SJCRH30 (cell line): ENCODE results near the gene HDGFL2. TPM values are rescaled to one million over a fixed set of nuclear protein-coding genes. Genes with fewer than 3 reads are reported as not detected.
A peak's percentile ranks its signal among the peaks of the same experiment; 100 is the strongest.

Experiments
- DNase-seq, 2 experiments: peaks; one replicate each; pipeline ENCODE4 v3.0.0-alpha.2; 2015 to 2020
- H3K27ac ChIP-seq: fragments of 250-450 bp; sonication (Bioruptor Pico); 2 replicates; pipeline ENCODE4 v1.5.1; 2020; ENCODE audit warnings: mild to moderate bottlenecking, moderate library complexity
- H3K27me3 ChIP-seq: fragments of 250-450 bp; sonication (Bioruptor Pico); 2 replicates; pipeline ENCODE4 v1.5.1; 2020; ENCODE audit warnings: mild to moderate bottlenecking, moderate library complexity
- H3K36me3 ChIP-seq: fragments of 250-450 bp; sonication (Bioruptor Pico); 2 replicates; pipeline ENCODE4 v1.5.1; 2020; ENCODE audit warnings: mild to moderate bottlenecking, moderate library complexity
- H3K4me1 ChIP-seq: fragments of 250-450 bp; sonication (Bioruptor Pico); 2 replicates; pipeline ENCODE4 v1.5.1; 2020; ENCODE audit warnings: mild to moderate bottlenecking, moderate library complexity
- H3K4me3 ChIP-seq: fragments of 250-450 bp; sonication (Bioruptor Pico); 2 replicates; pipeline ENCODE4 v1.5.1; 2020; ENCODE audit warnings: mild to moderate bottlenecking, moderate library complexity
- H3K9me3 ChIP-seq: fragments of 250-450 bp; sonication (Bioruptor Pico); replicated peaks from 2 replicates; pipeline ENCODE4 v1.5.1; 2020; ENCODE audit warnings: mild to moderate bottlenecking, moderate library complexity
- total RNA-seq: library from RNA; depleted of rRNA; stranded (reverse); fragments of >200 nt; shearing (Covaris generic); gene quantifications from 2 replicates; pipeline ENCODE4 v1.2.3, GENCODE V29; 2014; rRNA removed

HDGFL2 gene
- total RNA-seq, result 61.5 and 64.4 TPM in 2 replicates

- Histone ChIP-seq H3K27me3 (no peaks in the 10 kb centered on the region), H3K4me1 (no peaks in the 10 kb centered on the region), H3K9me3 (no peaks in the 10 kb centered on the region), H3K27ac (peak within 1 kb of the TSS; percentile 33), H3K36me3 (peaks cover 5% of the 10 kb centered on the region; the same call in 1 of the 2 replicates), H3K4me3 (peak within 1 kb of the TSS; percentile 59)
- no peak for DNase-seq
Measured at GRCh38 chr19:4472174-4472974, at the start of gene HDGFL2. TSS of gene HDGFL2 (plus strand) at chr19:4472297. CDS start at chr19:4472351, 54 bp downstream.

DNA sequence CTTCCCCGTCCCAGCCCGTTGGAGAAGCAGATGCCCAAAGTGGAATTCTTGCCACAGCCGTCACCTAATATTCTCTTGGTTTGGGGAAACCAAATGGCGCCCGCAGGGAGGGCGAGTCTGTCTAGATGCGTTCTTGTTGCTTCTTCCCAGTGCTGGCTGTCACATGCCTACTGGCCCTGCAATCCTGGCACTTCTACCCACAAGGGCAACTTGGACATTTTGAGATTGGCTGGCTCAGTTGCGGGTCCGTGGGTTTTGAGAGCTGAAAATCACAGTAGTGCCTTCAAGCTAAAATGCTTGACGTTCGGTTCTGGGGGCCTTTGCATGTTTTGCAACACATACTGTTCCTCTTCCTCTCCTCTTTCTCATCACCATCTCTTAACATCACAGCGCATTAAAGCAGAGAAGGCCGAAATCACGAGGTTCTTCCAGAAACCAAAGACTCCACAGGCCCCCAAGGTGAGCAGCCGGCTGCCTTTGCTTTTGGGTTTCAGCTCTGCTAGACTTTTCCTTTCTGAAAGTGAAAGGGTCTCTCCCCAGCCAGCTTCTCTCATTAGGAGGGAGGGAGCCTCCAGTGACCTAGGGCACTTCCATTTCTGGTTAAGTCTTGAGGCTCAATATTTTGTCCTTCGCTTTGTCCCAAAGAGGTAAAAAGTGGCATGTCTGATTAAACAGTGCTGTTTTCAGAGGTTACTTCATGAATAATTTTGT is 48.5 kb upstream of the HDGFL2 start:
- no peaks in the 10 kb centered on the region for H3K4me1 ChIP-seq
- DNase-seq, result no peak
- no peak overlapping the region for H3K27ac ChIP-seq
- no peaks in the 10 kb centered on the region for H3K9me3 ChIP-seq
- H3K36me3 ChIP-seq, result peaks cover 63% of the 10 kb centered on the region
- H3K4me3 ChIP-seq, result no peak overlapping the region
- no peaks in the 10 kb centered on the region for H3K27me3 ChIP-seq

DNA sequence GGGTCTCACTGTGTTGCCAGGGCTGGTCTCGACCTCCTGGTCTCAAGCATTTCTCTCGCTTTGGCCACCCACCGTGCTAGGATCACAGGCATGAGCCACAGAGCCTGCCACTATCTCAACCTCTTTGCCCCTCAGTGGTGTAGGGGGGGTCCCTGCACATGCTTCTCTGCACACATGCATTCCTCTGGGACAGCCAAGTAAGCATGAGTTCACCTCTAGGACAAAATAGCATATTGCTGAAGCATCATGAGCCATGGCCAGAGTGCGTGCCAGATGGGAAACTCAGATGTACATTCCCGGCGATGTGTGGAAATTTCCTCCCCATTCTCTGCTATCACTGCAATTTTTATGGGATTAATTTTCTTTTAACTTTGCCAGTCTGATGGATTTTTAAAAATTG is 46.6 kb upstream of the HDGFL2 start:
- H3K4me1 ChIP-seq, result no peaks in the 10 kb centered on the region
- no peaks in the 10 kb centered on the region for H3K9me3 ChIP-seq
- no peak overlapping the region for H3K27ac ChIP-seq
- H3K27me3 ChIP-seq, result no peaks in the 10 kb centered on the region
- no peak overlapping the region for H3K4me3 ChIP-seq
- peaks cover 77% of the 10 kb centered on the region for H3K36me3 ChIP-seq
- no peak for DNase-seq

GRCh38 chr19:4428326-4428975 is 43.6 kb upstream of the HDGFL2 start:
- peaks cover 77% of the 10 kb centered on the region for H3K36me3 ChIP-seq
- no peaks in the 10 kb centered on the region for H3K27me3 ChIP-seq
- H3K27ac ChIP-seq, result no peak overlapping the region
- no peaks in the 10 kb centered on the region for H3K4me1 ChIP-seq
- no peaks in the 10 kb centered on the region for H3K9me3 ChIP-seq
- no peak overlapping the region for H3K4me3 ChIP-seq
- no peak for DNase-seq

DNA sequence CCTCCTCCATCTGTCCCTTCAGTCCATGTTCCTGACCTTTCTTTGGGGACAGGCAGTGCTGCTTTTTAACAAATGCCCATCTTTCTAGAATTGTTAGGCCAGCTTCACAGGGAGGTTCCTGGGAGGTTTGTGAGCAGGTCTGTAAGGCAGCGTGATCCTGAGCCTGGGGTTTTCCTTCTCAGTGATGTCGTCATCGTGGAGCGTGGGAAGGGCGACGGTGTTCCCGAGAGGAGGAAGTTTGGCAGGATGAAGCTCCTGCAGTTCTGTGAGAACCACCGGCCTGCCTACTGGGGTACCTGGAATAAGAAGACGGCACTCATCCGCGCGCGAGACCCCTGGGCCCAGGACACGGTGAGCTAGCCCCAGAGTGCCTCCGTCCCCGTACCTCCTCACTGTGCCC is 42.8 kb upstream of the HDGFL2 start:
- DNase-seq, result no peak
- no peak overlapping the region for H3K4me3 ChIP-seq
- H3K4me1 ChIP-seq, result no peaks in the 10 kb centered on the region
- peaks cover 75% of the 10 kb centered on the region for H3K36me3 ChIP-seq
- H3K9me3 ChIP-seq, result no peaks in the 10 kb centered on the region
- no peaks in the 10 kb centered on the region for H3K27me3 ChIP-seq
- H3K27ac ChIP-seq, result no peak overlapping the region

DNA sequence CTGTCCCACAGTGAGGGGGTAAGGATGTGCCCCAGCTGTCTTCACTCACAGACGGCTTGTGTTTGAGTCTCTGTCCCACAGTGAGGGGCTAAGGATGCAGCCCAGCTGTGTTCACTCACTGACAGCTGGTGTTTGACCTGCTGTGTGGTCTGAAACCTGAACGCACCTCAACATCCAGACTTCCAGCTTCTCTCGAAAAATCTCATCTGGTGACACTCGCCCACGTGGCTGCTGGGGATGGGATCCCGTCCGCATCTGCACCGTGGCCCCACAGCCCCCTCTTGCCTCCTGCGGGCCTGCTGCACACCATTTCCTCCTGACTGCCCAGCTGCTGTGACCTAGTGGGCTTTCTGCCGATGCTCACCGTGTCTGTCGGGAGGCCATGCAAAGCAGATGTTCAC is 42.3 kb upstream of the HDGFL2 start:
- no peaks in the 10 kb centered on the region for H3K4me1 ChIP-seq
- no peaks in the 10 kb centered on the region for H3K27me3 ChIP-seq
- no peak overlapping the region for H3K27ac ChIP-seq
- no peak overlapping the region for H3K4me3 ChIP-seq
- no peaks in the 10 kb centered on the region for H3K9me3 ChIP-seq
- H3K36me3 ChIP-seq, result peaks cover 73% of the 10 kb centered on the region
- DNase-seq, result no peak

DNA sequence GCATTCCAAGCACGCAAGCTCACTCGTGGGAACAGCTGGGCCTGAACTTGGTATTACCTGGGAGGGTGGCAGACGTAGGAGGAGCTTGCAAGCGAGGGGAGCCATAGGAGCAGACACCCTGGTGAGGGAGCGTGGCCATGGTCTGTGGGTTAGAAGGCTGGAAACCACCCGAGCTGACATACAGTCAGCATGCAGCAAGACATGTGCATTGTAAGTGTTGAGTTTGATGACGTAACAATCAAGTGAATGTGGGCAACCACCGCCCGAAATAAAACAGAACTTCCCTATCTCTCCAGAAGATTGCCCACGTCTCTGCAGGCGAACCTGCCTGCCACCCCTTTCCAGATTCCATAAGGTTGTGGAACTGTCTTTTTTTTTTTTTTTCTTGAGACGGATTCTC is 41.3 kb upstream of the HDGFL2 start:
- Histone ChIP-seq H3K36me3 (peaks cover 71% of the 10 kb centered on the region), H3K4me1 (no peaks in the 10 kb centered on the region), H3K27ac (no peak overlapping the region), H3K4me3 (no peak overlapping the region), H3K9me3 (no peaks in the 10 kb centered on the region), H3K27me3 (no peaks in the 10 kb centered on the region)
- DNase-seq, result no peak

DNA sequence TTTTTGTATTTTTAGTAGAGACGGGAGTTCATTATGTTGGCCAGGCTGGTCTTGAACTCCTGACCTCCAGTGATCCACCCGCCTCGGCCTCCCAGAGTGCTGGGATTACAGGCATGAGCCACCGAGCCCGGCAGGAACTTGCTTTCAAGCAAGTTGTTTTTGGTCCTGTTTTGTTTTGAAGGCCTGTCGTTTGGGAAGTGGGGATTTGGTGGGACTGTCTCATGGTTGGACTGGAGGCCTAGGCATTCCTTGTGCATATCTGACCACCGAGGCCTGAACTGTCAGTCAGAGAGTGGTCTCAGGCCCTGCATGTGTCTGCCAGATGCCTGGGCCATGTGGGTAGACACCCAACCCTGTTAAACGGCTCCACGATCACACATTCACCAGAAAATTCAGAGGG is 40.8 kb upstream of the HDGFL2 start:
- DNase-seq, result no peak
- H3K9me3 ChIP-seq, result no peaks in the 10 kb centered on the region
- no peaks in the 10 kb centered on the region for H3K27me3 ChIP-seq
- H3K27ac ChIP-seq, result no peak overlapping the region
- H3K4me1 ChIP-seq, result no peaks in the 10 kb centered on the region
- H3K36me3 ChIP-seq, result peaks cover 69% of the 10 kb centered on the region
- H3K4me3 ChIP-seq, result no peak overlapping the region

DNA sequence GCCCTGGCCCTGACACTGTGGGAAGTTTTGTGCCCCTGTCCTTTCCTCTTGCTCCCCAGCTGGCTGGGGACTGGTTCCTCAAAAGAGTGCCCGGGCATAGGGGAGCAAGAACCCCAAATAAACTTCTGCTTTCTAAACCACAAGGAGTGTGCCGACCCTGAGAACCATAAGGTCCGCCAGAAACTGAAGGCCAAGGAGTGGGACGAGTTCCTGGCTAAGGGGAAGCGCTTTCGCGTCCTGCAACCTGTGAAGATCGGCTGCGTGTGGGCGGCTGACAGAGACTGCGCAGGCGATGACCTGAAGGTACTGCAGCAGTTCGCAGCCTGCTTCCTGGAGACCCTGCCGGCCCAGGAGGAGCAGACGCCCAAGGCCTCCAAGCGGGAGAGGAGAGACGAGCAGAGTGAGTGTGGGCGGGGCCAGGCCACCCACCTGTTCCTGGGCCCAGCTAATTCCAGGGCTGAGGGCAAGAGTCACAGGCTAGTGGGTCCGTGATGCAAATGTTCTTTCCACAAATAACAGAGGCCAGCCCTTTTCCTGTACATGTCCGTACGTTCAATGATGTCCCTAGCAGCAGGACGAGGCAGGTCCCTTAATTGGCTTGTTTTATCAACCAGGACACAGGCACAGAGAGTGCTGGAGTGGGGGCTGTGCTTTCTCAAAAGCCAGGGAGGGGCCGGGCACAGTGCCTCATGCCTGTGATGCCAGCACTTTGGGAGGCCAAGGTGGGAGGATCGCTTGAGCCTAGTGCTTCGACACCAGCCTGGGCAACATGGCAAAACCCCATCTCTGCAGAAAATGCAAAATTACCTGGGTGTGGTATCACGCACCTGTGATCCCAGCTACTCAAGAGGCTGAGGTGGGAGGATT is 40.1 kb upstream of the HDGFL2 start:
- no peaks in the 10 kb centered on the region for H3K9me3 ChIP-seq
- no peaks in the 10 kb centered on the region for H3K4me1 ChIP-seq
- no peaks in the 10 kb centered on the region for H3K27me3 ChIP-seq
- no peak overlapping the region for H3K27ac ChIP-seq
- DNase-seq, result no peak
- H3K4me3 ChIP-seq, result no peak overlapping the region
- peaks cover 64% of the 10 kb centered on the region for H3K36me3 ChIP-seq

GRCh38 chr19:4432918-4433506 is 39.1 kb upstream of the HDGFL2 start:
- peaks cover 68% of the 10 kb centered on the region for H3K36me3 ChIP-seq
- no peaks in the 10 kb centered on the region for H3K27me3 ChIP-seq
- no peak for DNase-seq
- H3K4me1 ChIP-seq, result no peaks in the 10 kb centered on the region
- no peak overlapping the region for H3K4me3 ChIP-seq
- H3K9me3 ChIP-seq, result no peaks in the 10 kb centered on the region
- H3K27ac ChIP-seq, result no peak overlapping the region

- Histone ChIP-seq H3K27ac (no peak overlapping the region), H3K36me3 (peaks cover 62% of the 10 kb centered on the region), H3K27me3 (no peaks in the 10 kb centered on the region)
Measured at GRCh38 chr19:4434391-4434790, 37.7 kb upstream of the HDGFL2 start.

DNA sequence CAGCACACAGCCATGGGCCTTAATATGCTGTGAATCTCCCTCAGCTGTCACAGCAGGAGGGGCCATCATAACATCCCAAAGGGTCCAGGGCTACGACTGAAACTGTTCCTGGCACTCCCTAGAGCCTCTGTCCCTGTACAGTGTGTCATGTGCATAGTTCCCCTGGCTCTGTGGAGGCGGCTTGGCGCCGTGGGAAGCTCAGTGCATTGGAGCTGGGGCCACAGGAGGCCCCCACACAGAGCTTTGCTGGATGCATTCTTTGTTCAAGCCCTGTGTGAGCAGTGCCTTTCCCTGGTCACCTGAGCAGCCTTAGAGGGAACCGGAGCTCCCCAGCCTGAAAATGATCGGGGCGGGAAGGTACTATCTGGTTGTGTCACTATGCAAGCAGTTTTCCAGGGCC is 35.9 kb upstream of the HDGFL2 start:
- H3K4me1 ChIP-seq, result no peaks in the 10 kb centered on the region
- DNase-seq, result no peak
- no peaks in the 10 kb centered on the region for H3K27me3 ChIP-seq
- no peak overlapping the region for H3K27ac ChIP-seq
- H3K9me3 ChIP-seq, result no peaks in the 10 kb centered on the region
- H3K4me3 ChIP-seq, result no peak overlapping the region
- H3K36me3 ChIP-seq, result peaks cover 49% of the 10 kb centered on the region

More at GRCh38 chr19:4434391-4434790, 37.7 kb upstream of the HDGFL2 start:
- DNase-seq, result no peak
- H3K9me3 ChIP-seq, result no peaks in the 10 kb centered on the region
- no peaks in the 10 kb centered on the region for H3K4me1 ChIP-seq
- no peak overlapping the region for H3K4me3 ChIP-seq

DNA sequence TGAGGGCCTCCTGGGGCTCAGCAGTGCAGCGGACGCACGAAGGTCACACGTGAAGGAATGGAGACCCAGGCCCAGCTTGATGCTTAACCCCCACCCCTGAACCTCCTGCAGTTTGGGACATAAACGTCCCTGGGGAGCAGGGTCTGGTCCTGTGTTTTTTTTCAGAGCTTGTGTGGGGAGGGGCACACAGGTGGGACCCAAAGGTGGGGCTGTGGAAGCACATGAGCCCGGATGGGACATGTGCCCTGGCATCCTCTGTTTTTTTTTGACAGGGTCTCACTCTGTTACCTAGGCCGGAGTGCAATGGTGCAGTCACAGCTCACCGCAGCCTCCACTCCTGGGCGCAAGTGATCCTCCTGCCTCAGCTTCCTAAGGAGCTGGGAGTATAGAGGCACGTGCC is 35.0 kb upstream of the HDGFL2 start:
- Histone ChIP-seq H3K4me3 (no peak overlapping the region), H3K27me3 (no peaks in the 10 kb centered on the region), H3K27ac (no peak overlapping the region), H3K4me1 (no peaks in the 10 kb centered on the region), H3K9me3 (no peaks in the 10 kb centered on the region), H3K36me3 (peaks cover 40% of the 10 kb centered on the region)
- no peak for DNase-seq

DNA sequence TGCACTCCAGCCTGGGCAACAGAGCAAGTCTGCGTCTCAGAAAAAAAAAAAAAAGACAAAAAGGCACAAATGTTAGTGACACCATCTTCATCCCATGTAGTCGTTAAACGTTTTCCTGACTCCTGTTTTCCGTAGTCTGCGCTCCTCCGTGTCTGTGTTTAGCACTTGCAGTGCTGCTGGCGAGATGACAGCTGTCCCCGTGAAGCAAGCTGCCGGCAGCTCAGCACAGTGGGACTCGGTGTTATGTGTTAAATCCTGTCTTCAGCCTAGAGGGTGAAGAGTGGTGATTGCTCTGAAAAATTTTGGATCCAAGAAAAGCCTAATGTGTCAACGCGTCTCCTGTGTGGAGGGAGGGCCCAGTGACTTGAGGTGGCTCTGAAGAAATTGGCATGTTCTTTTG is 32.9 kb upstream of the HDGFL2 start:
- Histone ChIP-seq H3K9me3 (no peaks in the 10 kb centered on the region), H3K27me3 (no peaks in the 10 kb centered on the region), H3K36me3 (peaks cover 26% of the 10 kb centered on the region), H3K27ac (no peak overlapping the region), H3K4me3 (no peak overlapping the region), H3K4me1 (no peaks in the 10 kb centered on the region)
- no peak for DNase-seq
